SU-DHL-6 (cell line): ENCODE data around the gene BTG1.

ENCODE experiments used
- H2AFZ ChIP-seq: fragments of 200-600 bp; sonication (generic); 2 replicates; pipeline ENCODE4 v1.6.1; 2014; ENCODE audit warnings: low read depth, mild to moderate bottlenecking, moderate library complexity, mixed read lengths, antibody characterized with exemption, low read length; ENCODE audit not compliant: severe bottlenecking
- H3F3A ChIP-seq: fragments of 200-600 bp; shearing (Covaris generic); 2 replicates; pipeline ENCODE4 v1.6.0; 2016; ENCODE audit warnings: antibody characterized with exemption, mild to moderate bottlenecking; ENCODE audit not compliant: insufficient read depth
- H3K27ac ChIP-seq: fragments of 200-600 bp; sonication (generic); 2 replicates; pipeline ENCODE4 v1.5.1; 2016; ENCODE audit warnings: low read depth, mild to moderate bottlenecking, low read length, moderate library complexity, mixed read lengths
- H3K27me3 ChIP-seq: fragments of 200-600 bp; sonication (generic), shearing (Covaris generic); 2 replicates; pipeline ENCODE4 v1.6.0; 2014; ENCODE audit warnings: mild to moderate bottlenecking, low read length
- H3K36me3 ChIP-seq: fragments of 200-600 bp; sonication (generic); 2 replicates; pipeline ENCODE4 v1.6.1; 2014; ENCODE audit warnings: mild to moderate bottlenecking, low read length, mixed read lengths
- H3K4me2 ChIP-seq: fragments of 300-600, 200-600 bp; shearing (Covaris generic), sonication (generic); 2 replicates; pipeline ENCODE4 v1.6.0; 2014; ENCODE audit warnings: low read length, low read depth, mild to moderate bottlenecking; ENCODE audit not compliant: poor library complexity, severe bottlenecking
- H3K4me3 ChIP-seq: fragments of 200-600 bp; sonication (generic); 2 replicates; pipeline ENCODE4 v1.5.1; 2014; ENCODE audit warnings: antibody characterized with exemption, low read length, mild to moderate bottlenecking, mixed read lengths; ENCODE audit not compliant: insufficient read depth, poor library complexity, severe bottlenecking
- H3K79me2 ChIP-seq: fragments of 200-600 bp; sonication (generic); 2 replicates; pipeline ENCODE4 v1.6.1; 2014; ENCODE audit warnings: mild to moderate bottlenecking, low read length, moderate library complexity; ENCODE audit not compliant: insufficient read depth
- H3K9ac ChIP-seq: fragments of 200-600 bp; sonication (generic); 2 replicates; pipeline ENCODE4 v1.7.0; 2014; ENCODE audit warnings: mild to moderate bottlenecking, low read length
- H3K9me2 ChIP-seq: fragments of 200-600 bp; sonication (generic); replicated peaks from 2 replicates; pipeline ENCODE4 v1.6.1; 2014; ENCODE audit warnings: low read length; ENCODE audit not compliant: insufficient read depth
- H3K9me3 ChIP-seq: fragments of 200-600 bp; sonication (generic); 2 replicates; pipeline ENCODE4 v1.6.1; 2014; ENCODE audit warnings: low read length, mixed read lengths; ENCODE audit not compliant: insufficient read depth
- H4K20me1 ChIP-seq: fragments of 200-600 bp; sonication (generic); 2 replicates; pipeline ENCODE4 v1.6.1; 2014; ENCODE audit warnings: low read depth, mild to moderate bottlenecking, antibody characterized with exemption, low read length, moderate library complexity, mixed read lengths
- CTCF ChIP-seq: fragments of 200-600 bp; sonication (generic); IDR thresholded peaks from one replicate; pipeline ENCODE4 v1.5.1; 2017; ENCODE audit warnings: antibody characterized with exemption, mild to moderate bottlenecking, low read length, moderate library complexity; ENCODE audit not compliant: insufficient read depth, poor library complexity, severe bottlenecking
- EZH2phosphoT487 ChIP-seq: fragments of 200-600 bp; sonication (generic), shearing (Covaris generic); conservative IDR thresholded peaks from 2 replicates; pipeline ENCODE4 v1.6.1; 2018; ENCODE audit warnings: mild to moderate bottlenecking, antibody characterized with exemption, low read length, moderate library complexity, mixed read lengths

The BTG1 gene

GRCh38 chr12:92188517-92189188 is 43.0 kb upstream of the BTG1 start:
- no peak for TF ChIP-seq CTCF
- TF ChIP-seq EZH2phosphoT487, result no peak

GRCh38 chr12:92186038-92186470 is 40.4 kb upstream of the BTG1 start:
- no peaks in the 10 kb centered on the region for H4K20me1 ChIP-seq
- no peaks in the 10 kb centered on the region for H3K9me2 ChIP-seq
- no peaks in the 10 kb centered on the region for H3K79me2 ChIP-seq
- H3K4me2 ChIP-seq, result no peak overlapping the region
- H3K36me3 ChIP-seq, result no peaks in the 10 kb centered on the region
- H3K27ac ChIP-seq, result no peak overlapping the region
- TF ChIP-seq EZH2phosphoT487 (no peak), CTCF (no peak)
- H2AFZ ChIP-seq, result no peak overlapping the region
- H3F3A ChIP-seq, result no peaks in the 10 kb centered on the region
- H3K27me3 ChIP-seq, result no peaks in the 10 kb centered on the region
- no peak overlapping the region for H3K4me3 ChIP-seq
- no peak overlapping the region for H3K9ac ChIP-seq
- H3K9me3 ChIP-seq, result no peaks in the 10 kb centered on the region

More at GRCh38 chr12:92188517-92189188, 43.0 kb upstream of the BTG1 start:
- Histone ChIP-seq H3K27ac (no peak overlapping the region), H3K36me3 (no peaks in the 10 kb centered on the region), H3K27me3 (no peaks in the 10 kb centered on the region), H4K20me1 (no peaks in the 10 kb centered on the region), H3K9me3 (no peaks in the 10 kb centered on the region), H3K4me3 (no peak overlapping the region), H3K9ac (no peak overlapping the region), H3K9me2 (no peaks in the 10 kb centered on the region), H2AFZ (no peak overlapping the region), H3K4me2 (no peak overlapping the region), H3K79me2 (no peaks in the 10 kb centered on the region), H3F3A (no peaks in the 10 kb centered on the region)

- Histone ChIP-seq H3K79me2 (no peaks in the 10 kb centered on the region), H3K27ac (no peak overlapping the region), H2AFZ (no peak overlapping the region), H3K9ac (no peak overlapping the region), H3K4me3 (no peak overlapping the region), H4K20me1 (no peaks in the 10 kb centered on the region), H3K36me3 (no peaks in the 10 kb centered on the region), H3F3A (no peaks in the 10 kb centered on the region), H3K9me3 (no peaks in the 10 kb centered on the region), H3K27me3 (no peaks in the 10 kb centered on the region), H3K4me2 (no peak overlapping the region), H3K9me2 (no peaks in the 10 kb centered on the region)
- no peak for TF ChIP-seq CTCF
- no peak for TF ChIP-seq EZH2phosphoT487
Measured at GRCh38 chr12:92185052-92185451, 39.4 kb upstream of the BTG1 start.
